G401.6 (cell line): ENCODE data around the gene RAB27A.
"Not testable (repeated sequence)": the region's sequence is repeated elsewhere in the genome, so short reads cannot be mapped to it uniquely, and the experiment has no call there.

ENCODE experiments used
- FAIRE-seq: peaks from 2 replicates; lab custom pipeline; 2012; peaks lifted over from hg19 to GRCh38; lab: Jason Lieb, UNC

RAB27A gene

GRCh38 chr15:55281517-55282228, 7.9 kb downstream of the RAB27A start:
- FAIRE-seq: no peak

GRCh38 chr15:55280589-55280988, 9.0 kb downstream of the RAB27A start:
- FAIRE-seq: not testable (repeated sequence)

- no peak for FAIRE-seq
These were observed 9.8 kb downstream of the RAB27A start for GRCh38 chr15:55279746-55280351.

- FAIRE-seq: no peak
These were observed 10.4 kb downstream of the RAB27A start for GRCh38 chr15:55279100-55279745.

- FAIRE-seq: no peak
These were observed 11.9 kb downstream of the RAB27A start for GRCh38 chr15:55277715-55278114.

GRCh38 chr15:55277116-55277564, 12.5 kb downstream of the RAB27A start:
- no peak for FAIRE-seq

GRCh38 chr15:55276324-55276723, 13.3 kb downstream of the RAB27A start:
- no peak for FAIRE-seq

- no peak for FAIRE-seq
These were observed 19.3 kb downstream of the RAB27A start for GRCh38 chr15:55270291-55270690.

GRCh38 chr15:55268176-55268695, 21.4 kb downstream of the RAB27A start:
- no peak for FAIRE-seq

- FAIRE-seq: no peak
These were observed 22.0 kb downstream of the RAB27A start for GRCh38 chr15:55267401-55268175.

GRCh38 chr15:55266547-55266946, 23.1 kb downstream of the RAB27A start:
- FAIRE-seq: no peak

GRCh38 chr15:55260562-55261131, 29.0 kb downstream of the RAB27A start:
- no peak for FAIRE-seq

- no peak for FAIRE-seq
These were observed 31.7 kb downstream of the RAB27A start for GRCh38 chr15:55257938-55258337.

- no peak for FAIRE-seq
These were observed 32.5 kb downstream of the RAB27A start for GRCh38 chr15:55257012-55257670.

- FAIRE-seq: no peak
These were observed 33.2 kb downstream of the RAB27A start for GRCh38 chr15:55256281-55257011.

- no peak for FAIRE-seq
These were observed 33.9 kb downstream of the RAB27A start for GRCh38 chr15:55255714-55256113.

- FAIRE-seq: no peak
These were observed 34.5 kb downstream of the RAB27A start for GRCh38 chr15:55254916-55255679.

GRCh38 chr15:55253580-55253979, 36.0 kb downstream of the RAB27A start:
- FAIRE-seq: no peak

- FAIRE-seq: not testable (repeated sequence)
These were observed 37.4 kb downstream of the RAB27A start for GRCh38 chr15:55252201-55252600.

- FAIRE-seq: no peak
These were observed 38.7 kb downstream of the RAB27A start for GRCh38 chr15:55250941-55251340.
